Esophagus muscularis mucosa (tissue), 3 donors: Measurements from ENCODE around the gene VWA1.

Experiments
- CTCF ChIP-seq, 3 experiments: fragments of 200-600 bp in 2 of 3; fragments of 450-650 bp in 1 of 3; sonication (generic) in 2 of 3; IDR thresholded peaks; one replicate each; pipeline ENCODE4 v1.5.1; 2017 to 2019; ENCODE audit warnings: antibody characterized with exemption in 3 of 3, mild to moderate bottlenecking in 2 of 3, moderate library complexity in 1 of 3
- EP300 ChIP-seq: sonication (generic); formaldehyde crosslinking; IDR thresholded peaks from one replicate; pipeline ENCODE4 v1.6.1; 2017; ENCODE audit warnings: antibody characterized with exemption

DNA sequence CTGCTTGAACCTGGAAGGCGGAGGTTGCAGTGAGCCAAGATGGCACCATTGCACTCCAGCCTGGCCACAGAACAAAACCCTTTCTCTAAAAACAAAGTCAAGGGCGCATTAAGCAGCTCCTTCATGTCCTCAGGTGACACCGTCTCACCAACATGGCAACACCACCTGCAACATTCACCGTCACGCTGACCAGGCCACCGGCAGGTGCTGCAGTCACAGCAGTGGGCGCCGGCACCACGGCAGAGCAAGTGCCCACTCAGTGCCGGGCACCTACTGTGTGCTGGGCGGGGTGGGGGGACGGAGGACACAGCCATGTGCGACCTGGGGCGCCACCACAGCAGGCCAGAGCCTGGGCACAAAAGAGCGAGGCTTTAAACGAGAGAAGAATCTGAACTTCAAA, 48.2 kb downstream of the VWA1 start:
- TF ChIP-seq CTCF (IDR thresholded peaks at IDR 0.05) (no peak), EP300 (no peak)
